Stimulated activated CD8-positive, alpha-beta memory T cell treated with anti-CD3 and anti-CD28 coated beads, Interleukin-15, amount 100 ng/mL, for 1 hour (primary cell): ENCODE results near the gene CYBC1.

ENCODE experiments used
- DNase-seq: peaks from one replicate; pipeline ENCODE4 v3.0.0-alpha.2; 2020; ENCODE audit warnings: low read depth

CYBC1 gene

DNA sequence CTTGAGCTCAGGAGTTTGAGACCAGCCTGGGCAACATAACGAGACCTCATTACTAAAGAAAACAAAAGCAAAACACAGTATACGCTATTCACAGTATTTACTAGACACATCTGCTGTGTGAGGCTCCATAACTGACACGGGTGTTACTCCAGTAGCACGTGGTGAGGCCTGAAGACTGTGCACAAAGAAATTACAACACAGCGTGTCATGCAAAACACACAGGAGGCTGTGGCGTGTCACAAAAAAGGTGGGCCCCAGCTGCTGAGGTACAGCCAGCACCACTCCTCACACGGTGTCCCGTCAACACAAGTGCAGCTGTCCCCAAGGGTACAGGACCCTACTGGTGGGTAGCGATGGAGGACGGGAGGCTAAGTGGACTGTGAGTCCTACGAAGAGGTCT is 2.7 kb downstream of the CYBC1 start:
- no peak for DNase-seq

DNA sequence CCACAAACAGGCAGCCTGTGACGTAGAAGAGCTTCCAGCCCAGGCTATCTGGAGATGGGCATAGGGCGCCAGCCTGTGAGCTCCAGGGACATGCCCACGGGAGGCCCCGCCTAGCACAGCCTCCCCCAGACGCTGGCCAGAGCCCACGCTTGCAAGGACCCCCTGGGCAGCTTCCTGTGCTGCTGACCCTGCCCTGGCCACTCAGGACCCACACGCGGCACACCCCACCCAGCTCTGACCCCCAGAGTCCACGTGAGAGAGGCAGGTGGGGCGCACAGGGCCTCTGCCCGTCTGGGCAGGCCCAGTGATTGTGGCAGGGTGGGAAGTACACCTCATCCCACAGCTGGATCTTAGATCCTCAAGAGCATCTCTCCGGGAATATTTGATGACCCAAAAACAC is 3.9 kb downstream of the CYBC1 start:
- DNase-seq = no peak

DNA sequence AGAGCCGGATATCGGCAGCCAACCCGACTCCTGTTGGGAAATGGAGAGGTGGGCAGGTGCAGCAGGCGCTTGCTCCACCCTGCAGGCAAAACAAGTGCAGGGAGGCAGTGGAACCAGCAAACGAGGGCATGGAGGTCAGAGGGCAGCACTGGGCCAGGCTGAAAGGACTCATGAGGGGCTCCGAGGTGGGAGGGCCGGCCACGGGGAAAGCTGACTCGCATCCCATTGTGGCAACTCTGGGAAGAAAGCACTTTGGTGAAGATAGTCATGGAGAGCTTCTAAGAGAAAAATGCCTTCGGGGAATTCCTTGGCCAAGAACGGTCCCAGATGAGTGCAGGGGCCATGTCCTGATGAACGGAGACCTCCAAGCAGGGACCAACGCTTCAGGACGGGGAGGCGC is 4.4 kb downstream of the CYBC1 start:
- no peak for DNase-seq

DNA sequence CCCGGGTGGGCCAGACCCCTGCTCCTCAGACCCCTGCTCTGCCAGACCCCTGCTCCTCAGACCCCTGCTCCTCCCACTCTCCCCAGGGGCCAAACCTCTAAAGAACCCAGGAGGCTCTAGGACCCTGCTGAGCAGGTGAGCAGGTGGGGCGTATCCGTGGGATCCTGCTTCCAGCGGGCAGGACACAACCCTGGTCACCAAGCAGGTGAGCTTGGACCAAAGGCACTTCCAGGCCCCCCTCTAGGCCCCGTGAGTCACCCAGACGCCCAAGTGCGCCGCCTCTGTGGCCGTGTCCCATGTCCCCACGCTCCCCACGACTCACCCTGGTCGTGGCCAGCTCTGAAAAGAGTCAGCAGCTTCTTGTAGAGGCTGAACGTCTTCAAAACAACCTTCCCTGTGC is 5.0 kb downstream of the CYBC1 start:
- DNase-seq = no peak

DNA sequence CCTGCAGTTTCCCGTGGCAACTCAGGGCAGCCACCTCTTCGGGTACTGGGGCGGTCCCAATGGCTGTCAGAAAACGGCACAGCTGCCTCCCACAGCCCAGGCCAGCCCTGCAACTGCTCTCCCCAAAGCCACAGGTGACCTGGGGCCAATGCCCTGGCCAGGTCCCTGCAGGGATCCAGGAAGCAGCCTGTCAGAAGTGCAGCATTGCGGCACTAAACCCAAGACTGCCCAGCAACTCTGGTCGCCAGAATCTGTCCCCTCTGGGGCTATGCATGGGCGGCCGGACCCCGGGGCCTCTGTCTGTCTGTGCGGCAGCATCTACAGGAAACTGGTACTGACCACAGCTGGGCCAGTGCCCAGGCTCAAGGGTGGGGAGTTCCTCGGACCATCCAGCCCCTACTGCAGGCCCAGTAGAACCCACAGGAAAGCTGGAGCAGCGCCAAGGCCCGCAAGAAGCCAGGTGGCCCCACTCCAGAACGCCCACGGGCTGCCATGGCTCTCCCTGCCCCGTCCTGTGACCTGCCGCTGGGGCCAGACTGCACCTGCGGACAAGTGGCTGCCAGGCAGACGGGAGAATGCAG is 5.5 kb downstream of the CYBC1 start:
- DNase-seq = no peak

DNA sequence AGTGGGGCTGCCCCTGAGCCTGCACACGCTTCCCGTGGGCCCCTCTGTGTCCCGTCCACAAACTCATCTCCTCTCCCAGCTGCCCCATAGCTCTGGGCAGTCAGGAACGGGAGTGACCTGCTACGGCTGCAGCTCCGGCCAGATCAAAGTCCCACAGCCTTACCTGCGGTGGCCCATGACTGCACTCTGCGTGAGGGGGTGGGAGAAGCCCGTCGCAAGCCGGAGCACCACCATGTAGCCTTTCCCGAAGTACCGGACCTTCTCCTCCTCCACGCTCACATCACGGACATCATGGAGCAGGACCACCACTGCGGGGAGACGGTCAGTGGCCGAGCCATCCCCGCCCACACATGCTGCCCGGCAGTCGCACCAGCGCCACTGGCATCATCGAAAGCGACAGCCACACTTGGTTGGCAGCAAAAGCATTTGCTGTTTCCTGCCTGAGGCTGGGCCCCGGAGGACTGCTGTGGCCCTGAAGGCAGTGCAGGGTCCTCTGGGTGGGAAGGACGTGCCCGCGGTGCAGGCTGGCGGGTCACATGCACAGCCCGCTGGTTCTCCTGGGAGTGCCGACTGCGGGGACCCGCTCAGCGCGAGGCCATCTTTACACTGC is 6.2 kb downstream of the CYBC1 start:
- DNase-seq = no peak

DNA sequence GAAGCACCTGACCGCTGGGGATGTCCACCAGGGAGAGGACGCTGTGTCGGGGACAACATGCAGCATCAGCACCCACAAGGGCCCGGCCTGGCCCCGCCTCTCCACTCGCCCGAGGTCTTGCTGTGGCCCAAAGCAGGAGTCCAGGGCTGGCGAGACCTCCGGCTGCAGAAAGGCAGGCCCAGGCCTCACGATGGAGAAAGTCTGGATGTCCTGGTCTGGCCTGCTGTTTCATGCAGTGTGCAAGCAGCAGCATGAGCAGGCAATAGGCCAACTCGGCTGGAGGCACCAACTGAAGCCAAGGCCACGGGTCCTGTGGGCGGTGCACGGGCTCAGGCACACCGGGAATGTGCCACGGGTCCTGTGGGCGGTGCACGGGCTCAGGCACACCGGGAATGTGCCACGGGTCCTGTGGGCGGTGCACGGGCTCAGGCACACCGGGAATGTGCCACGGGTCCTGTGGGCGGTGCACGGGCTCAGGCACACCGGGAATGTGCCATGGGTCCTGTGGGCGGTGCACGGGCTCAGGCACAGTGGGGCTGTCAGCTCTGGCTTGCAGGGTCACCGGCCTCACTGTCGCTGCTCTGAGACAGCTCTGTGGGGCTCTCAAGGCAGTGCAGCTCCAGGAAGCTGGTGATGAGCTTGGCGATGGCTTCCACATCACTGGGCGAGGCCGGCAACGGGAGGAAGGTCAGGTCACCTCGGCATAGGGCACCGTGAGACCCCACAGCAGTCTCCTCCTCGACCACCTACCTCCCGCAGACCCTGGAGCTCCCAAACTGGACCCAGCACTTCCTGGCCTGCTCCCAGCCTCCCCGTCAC is 6.9 kb downstream of the CYBC1 start:
- DNase-seq = no peak

DNA sequence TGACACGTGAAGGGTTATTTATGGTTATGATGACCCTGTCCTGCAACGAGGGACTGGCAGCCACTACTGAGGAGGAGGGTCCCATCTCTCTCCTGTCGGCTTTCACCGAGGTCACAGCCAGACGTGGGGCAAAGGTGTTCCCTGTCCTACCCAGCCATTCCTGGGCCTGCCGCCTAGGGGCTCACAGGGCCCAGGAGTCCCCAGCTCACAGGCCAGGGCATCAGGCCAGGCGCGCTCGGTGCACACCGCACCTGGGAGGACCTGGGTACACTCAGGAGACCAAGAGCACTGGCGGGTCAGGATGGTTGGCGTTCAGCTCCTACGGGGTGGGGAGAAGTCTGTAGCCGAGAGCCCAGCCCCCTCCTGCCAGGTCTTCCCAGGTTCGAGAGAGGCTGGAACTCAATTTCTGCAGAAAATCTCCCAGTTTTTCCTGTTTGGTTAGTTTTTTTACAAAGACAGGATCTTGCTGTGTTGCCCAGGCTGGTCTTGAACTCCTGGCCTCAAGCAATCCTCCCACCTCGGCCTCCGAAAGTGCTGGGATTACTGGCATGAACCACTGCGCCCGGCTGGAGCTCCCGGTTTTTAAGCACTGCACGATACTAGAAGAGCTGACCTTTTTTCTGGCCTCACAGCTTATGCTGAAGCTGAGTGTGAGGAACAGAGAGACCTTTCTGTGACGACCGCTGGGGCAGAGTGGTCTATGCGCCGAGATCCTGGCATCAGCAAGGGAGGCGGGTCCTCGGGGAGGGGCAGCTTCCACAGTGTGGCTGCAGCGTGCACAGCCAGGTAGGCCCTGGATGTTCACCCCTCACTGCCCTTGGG is 7.7 kb downstream of the CYBC1 start:
- DNase-seq = no peak

DNA sequence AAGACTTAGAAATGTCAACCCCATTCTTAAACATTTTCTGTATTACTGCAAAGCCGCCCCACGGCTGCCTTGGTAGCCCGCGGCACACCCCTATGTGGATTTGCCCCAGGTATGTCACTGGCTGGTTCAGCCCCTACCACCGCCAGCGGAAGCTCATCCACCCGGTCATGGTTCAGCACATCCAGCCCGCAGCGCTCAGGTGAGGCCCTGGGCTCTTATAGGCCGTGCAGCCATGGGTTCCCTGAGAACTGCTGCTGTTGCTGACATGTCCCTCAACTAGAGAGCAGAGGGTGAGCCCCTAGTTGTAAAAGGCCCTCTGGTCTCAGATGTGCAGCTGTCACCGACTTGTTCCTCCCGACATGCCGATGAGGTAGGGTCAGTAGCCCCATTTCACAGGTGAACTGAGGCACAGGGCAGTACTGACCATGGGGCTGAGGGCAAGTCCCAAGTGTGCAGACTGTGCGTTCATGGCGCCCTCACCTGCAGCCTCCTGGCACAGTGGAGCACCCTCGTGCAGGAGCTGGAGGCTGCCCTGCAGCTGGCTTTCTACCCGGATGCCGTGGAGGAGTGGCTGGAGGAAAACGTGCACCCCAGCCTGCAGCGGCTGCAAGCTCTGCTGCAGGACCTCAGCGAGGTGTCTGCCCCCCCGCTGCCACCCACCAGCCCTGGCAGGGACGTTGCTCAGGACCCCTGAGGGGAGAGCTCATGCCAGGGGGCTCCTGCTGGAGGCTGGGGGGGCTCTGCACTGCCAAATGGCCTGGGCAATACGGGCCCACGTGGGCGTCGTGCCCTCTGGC is 8.7 kb downstream of the CYBC1 start:
- DNase-seq = no peak

DNA sequence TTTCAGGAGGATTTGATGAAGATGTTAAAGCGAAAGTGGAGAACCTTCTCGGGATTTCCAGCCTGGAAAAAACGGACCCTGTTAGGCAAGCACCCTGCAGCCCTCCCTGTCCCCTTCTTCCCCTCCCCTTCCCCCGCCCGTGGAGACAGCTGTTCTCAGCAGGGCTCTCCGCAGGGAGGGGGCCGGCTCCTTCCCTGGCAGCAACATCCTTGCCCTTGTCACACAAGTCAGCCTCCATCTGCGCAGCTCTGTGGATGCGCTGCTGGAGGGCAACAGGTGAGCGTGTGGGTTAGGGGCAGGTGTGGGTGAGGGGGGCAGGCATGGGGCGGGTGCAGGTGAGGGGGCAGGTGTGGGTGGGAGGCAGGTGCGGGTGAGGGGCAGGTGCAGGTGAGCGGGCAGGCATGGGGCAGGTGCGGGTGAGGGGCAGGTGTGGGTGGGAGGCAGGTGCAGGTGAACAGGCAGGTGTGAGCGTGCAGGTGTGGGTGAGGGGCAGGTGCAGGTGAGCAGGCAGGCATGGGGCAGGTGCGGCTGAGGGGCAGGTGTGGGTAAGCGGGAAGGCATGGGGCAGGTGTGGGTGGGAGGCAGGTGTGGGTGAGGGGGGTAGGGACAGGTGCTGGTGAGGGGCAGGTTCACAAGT is 9.4 kb downstream of the CYBC1 start:
- no peak for DNase-seq

DNA sequence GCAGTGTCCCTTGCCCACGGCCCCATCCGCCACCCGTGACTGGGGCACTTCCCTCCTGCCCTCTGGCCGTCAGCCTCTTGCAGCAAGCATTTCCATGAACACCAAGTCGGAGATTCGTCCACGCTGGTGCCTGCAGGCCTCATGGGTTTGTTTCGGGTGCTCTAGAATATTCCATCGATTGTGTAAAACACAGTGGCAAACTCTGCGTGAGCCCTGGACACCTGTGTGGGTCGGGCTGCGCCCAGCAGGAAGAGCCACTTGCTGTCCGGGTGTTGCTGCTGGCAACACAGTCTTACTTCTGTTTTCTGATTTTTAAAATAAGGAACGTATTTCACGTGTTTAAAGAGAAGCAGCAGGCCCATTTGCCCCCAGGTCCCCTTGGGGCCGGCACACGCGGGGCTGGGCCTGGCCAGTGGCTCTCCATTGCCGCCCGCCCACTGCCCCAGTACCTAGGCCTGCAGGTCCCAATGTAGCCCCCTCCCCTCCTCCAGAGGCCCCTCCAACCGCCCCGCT is 10.0 kb downstream of the CYBC1 start:
- DNase-seq = no peak

DNA sequence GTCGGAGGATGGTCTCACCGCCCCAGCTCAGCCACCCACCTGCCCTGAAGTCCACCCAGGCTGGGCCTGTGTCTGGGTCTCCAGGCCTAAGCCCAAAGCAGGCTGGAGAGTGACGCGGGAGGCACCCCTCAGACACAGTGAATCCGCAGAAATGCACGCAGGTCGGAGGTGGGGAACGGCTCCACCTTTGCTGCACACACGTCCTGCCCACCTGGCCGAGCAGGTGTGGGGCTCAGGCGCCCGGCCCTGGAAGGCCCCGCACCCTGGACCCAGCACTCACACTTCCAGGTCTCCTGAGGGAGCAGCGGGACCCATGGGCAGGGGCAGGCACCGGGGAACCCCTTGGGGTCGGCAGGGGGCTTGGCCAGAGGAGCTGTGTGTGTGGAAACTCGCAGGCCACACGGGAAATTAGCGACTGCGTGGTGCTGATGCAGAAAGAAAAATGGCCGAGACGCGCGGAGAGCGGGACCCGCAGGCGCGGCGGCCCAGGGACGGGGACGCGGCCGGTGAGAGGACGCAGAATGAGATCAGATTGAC is 10.7 kb downstream of the CYBC1 start:
- no peak for DNase-seq

DNA sequence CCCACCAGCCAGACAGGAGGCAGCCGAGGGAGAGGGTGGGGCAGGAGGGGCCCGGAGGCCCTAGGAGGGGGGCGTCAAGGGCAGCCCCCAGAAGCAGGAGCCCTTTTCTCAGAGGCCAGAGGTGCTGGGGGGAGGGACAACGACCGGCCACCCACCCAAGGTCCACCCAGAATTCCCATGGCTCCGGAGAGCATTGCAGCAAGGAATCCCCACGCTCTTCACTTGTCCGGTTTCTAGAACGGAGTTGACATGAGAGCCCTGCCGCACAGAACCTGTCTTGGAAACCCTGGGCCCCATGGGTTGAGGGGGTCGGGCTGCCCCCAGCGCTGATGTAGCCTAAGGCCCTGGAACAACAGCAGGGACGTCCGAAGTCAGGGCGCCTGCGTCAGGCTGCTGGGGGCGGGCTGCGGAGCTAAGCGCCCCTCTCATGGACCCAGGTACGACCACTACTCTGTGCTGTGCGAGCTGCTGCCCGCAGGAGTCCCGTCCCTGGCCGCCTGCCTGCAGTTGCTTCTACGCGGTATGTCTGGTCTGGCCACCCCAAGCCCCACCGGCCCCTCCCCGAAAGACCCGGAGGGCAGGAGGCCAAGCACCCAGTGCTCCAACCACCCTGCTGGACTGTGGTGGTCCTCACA is 11.2 kb downstream of the CYBC1 start:
- DNase-seq = no peak

DNA sequence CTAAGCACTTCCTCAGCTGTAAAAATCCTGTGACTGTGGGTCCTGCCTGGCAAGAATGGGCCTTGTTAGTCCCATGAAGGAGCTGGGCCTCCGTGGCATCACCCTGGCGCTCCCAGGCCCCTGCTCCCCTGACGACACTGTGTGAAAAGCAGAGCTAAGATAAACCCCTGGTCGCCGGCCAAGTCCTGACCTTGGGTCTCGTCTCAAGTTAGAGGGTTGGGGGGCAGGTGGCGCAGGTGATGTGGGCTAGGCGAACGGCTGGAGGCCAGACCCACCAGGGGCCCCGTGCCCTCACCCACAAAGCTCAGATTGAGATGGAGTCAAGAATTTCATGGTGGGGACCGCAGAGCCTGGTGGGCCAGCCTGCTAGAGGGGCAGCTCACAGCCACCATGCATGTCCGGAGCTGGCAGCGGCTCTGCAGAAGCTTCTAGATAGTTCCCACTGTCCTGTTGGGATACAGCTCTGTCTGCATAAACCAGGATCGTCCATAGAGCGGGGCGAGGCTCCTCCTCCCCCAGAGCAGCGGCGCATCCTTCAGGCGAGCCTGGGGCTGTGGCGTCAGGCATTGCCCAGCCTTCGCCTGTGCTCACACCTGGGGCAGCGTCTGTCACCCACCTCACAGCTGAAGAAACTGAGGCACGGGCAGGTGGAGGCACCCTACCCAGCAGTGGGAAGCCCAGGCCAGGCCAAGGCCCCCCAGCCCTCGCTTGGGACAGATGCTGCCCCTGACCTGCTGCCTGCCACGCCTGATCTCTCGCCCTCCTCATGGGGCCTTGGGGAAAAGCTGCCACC is 12.0 kb downstream of the CYBC1 start:
- no peak for DNase-seq

DNA sequence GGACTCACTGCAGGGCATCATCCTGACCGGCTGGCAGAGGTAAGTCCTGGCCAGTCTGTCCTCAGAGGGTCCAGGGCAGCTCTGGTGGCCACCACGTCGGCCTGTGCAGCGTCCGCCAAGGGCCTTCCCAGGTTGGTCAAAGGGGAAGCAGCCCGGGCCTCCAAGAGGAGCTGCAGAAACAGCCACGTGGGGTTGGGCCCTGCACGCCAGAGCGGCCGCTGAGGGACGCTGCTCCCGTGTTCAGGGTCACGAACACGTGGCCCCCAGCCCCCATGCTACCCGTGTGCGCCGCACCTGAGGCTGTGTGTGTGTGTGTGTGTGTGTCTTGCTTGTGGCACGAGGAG is 13.3 kb downstream of the CYBC1 start:
- no peak for DNase-seq

DNA sequence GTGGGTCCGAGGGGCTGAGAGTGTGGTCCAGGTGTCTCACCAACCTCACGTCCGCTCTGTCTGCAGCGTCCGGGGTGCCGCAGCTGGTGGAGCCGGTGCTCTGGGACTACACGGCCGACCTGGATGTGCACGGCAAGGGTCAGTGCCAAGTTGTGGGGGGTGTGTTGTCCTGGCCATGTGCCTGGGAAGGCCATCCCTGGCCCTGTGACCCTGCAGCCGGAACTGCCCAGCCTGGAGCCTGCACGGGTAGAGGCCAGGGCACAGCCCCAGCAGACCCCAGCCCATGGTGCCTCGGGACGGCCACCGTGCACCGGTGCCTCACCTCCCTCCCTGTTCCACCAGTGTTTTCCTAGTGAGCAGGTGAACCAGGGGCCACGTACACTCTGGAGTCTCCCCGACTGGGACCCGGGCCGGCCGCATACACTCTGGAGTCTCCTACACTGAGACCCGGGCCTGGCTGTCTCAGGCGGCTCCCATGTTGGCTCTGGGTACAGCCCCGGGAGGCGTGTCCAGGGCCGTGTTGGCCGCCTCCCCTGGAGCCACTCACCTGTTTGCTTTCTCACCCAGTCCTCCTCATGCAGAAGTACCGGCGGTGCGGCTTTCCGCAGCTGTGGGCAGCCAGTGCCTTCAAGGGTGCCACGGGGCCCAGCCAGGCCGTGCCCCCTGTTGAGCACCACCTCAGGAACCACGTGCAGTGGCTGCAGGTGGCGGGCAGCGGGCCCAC is 13.8 kb downstream of the CYBC1 start:
- DNase-seq = no peak

DNA sequence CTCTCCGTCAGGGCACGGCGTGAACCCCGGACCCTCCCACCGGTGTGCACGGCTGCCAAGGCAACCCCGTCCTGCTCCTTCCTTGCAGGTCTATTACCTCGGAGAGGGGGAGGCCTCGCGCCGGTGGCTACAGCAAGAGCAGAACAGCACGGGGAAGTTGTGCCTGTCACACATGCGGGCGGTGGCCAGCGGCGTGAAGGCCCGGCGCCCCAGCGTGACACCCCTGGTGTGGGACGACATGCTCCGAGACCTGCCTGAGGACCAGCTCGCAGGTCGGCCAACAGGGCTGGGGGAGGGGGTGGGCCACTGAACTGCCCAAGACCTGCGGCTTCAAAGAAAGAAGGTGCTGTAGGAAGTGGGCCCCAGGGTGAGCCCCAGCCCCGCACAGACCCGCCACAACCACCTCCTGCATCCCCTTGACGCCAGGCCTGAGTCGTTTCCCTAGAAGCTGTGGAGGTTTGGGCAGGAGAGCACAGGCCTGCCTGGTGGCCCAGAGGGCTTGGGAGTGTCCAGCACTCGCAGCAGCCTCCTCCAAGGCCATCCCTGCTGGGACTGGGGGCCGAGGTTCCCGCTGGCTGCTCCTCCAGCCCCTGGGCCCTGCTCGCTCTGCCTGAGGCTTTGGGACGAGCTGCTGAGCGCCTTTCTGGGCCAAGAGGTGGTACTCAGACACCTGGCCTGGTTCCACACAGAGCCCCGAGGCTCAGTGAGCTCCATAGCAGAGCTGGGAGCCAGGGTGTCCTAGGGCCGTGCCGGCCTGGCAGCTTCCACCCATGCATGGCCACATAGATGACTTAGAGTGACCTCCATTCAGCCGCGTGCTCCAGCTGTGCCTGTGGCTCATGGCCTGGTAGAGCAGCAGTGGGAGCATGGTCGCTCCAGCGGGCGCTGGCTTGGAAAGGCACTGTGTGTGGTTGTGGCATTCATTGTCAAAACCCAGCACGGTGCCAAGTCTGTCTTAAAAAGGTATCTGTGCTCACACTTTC is 14.7 kb downstream of the CYBC1 start:
- no peak for DNase-seq

DNA sequence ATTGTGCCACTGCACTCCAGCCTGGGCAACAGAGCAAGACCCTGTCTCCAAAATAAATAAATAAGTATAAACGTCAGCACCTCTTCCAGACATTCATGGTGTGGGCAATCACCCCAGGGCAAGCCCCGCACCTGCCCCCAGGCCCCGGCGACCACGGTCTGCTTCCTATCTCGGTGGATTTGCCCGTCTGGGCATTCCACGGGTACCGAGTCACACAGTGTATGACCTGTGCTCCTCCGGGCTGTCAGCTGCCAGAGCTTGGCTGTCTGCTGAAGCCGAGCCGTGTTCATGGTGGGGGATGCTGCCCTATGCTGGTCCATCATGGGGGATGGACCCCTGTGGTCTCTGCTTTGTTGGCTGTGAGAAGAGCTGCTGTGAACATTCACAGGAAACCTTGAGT is 15.4 kb downstream of the CYBC1 start:
- DNase-seq = no peak
